Epithelial cell of esophagus (primary cell): ENCODE results near the gene GUCY2C.

Experiments
- DNase-seq: peaks from one replicate; pipeline ENCODE4 v3.0.0; 2010; ENCODE audit warnings: low read depth
- H3K4me3 ChIP-seq: 2 replicates; pipeline ENCODE4 v1.5.1; 2011; ENCODE audit warnings: mild to moderate bottlenecking, low read length, control low read depth
- TF ChIP-seq, protein P1 (sequence below): IDR thresholded peaks from 2 replicates; pipeline ENCODE4 v1.5.1; 2011; ENCODE audit warnings: low read depth, mild to moderate bottlenecking, low read length, control low read depth, inconsistent platforms; ENCODE audit not compliant: insufficient read depth; ENCODE audit errors: missing control alignments

Gene GUCY2C

DNA sequence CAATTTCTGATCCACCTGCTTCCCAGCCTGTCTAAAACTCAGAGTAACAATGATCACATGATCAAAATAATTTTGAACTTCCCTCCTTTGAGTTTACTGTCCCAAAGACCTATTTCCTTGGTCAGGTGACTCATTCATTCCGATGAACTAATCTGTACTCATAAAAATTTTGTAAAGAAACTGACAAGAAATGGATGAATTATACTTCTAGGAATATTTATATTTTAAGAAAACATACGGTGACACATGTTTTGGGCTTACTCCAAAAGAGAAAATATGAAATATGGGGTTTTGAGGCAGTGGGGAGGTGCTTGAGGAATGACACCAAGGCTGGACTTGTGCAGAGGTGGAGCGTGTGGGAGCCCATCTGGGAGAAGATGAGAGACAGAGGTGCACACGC, 42.0 kb downstream of the GUCY2C start:
- DNase-seq = no peak
- TF ChIP-seq, protein P1, sequence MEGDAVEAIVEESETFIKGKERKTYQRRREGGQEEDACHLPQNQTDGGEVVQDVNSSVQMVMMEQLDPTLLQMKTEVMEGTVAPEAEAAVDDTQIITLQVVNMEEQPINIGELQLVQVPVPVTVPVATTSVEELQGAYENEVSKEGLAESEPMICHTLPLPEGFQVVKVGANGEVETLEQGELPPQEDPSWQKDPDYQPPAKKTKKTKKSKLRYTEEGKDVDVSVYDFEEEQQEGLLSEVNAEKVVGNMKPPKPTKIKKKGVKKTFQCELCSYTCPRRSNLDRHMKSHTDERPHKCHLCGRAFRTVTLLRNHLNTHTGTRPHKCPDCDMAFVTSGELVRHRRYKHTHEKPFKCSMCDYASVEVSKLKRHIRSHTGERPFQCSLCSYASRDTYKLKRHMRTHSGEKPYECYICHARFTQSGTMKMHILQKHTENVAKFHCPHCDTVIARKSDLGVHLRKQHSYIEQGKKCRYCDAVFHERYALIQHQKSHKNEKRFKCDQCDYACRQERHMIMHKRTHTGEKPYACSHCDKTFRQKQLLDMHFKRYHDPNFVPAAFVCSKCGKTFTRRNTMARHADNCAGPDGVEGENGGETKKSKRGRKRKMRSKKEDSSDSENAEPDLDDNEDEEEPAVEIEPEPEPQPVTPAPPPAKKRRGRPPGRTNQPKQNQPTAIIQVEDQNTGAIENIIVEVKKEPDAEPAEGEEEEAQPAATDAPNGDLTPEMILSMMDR = no peak
- no peak overlapping the region for H3K4me3 ChIP-seq

- no peak overlapping the region for H3K4me3 ChIP-seq
- DNase-seq = no peak
- TF ChIP-seq, protein P1 = no peak
Observed at GRCh38 chr12:14652483-14652882, 43.9 kb downstream of the GUCY2C start.

- TF ChIP-seq, protein P1 = no peak
Observed at GRCh38 chr12:14651371-14651770, 45.0 kb downstream of the GUCY2C start.

DNA sequence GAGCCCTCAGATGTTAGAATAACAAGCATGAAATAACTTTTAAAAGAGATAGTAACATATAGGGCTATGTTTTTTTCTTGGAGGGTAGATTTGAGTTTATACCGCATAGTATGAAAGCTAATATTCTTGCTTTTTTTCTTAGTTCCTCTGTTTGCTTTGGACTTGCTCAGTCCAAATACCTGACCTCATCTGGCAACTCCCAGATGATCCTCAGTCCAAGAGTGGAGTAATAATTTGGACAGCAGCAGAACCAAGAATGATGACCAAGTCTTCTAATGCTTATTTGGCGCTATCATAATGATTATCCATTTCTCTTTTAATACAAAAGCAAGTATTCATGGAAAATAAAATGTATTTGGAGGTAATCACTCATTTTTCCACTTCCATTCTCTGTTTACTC, 45.6 kb downstream of the GUCY2C start:
- no peak overlapping the region for H3K4me3 ChIP-seq
- TF ChIP-seq, protein P1 = no peak
- DNase-seq = no peak

More at GRCh38 chr12:14651371-14651770, 45.0 kb downstream of the GUCY2C start:
- H3K4me3 ChIP-seq = no peak overlapping the region
- no peak for DNase-seq

DNA sequence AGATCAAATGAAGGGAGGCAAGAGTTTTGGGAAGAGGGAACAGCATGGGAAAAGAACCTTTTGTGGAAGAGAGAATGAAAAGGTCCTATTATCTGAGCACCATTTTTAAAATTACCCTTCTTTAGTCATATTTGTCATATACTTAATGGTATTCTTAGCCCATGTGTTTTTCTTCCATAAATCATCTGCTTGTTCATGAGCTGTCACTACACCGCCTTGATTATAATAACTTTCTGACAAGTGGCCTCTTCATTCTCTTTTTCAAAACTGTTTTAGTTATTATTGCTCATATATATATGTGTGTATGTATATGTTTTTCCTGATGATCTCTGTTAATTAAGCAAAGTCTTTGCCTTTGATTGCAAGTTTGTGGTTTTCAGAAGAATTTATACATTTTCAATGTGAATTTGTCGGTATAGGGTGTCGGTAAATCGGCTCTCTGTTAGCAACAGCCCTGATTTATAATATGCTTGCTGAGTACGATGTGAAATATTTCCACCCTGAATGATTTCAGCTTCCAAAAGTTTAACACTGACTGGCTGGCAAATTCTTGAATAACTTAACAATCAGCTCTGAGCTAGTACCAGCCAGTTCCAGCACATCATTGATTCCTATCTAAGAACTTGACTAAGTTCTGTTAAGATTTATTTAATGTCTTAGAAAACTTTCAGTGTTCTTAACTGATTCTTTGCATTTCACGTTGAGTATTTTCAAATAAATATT, 49.2 kb downstream of the GUCY2C start:
- no peak for DNase-seq
- TF ChIP-seq, protein P1 = no peak
- no peak overlapping the region for H3K4me3 ChIP-seq

DNA sequence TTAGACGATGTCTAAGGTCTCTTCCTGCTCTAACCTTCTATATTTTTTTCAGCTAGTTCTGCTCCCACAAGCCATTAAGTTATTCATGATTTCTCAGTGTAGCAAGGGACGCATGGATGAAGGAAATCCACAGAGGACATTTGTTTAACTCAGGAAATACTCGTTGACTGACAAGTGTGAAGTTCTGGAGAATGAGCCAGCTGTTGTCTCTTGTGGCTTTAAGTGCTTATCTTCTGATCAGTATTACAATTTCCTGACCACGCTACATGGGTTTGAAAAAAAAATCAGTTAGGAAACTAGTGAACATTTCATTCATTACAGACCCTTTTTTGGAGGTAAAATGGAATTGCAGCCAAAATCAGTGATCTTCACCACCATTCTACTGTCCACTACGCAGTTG, 53.1 kb downstream of the GUCY2C start:
- no peak overlapping the region for H3K4me3 ChIP-seq
- DNase-seq = no peak
- TF ChIP-seq, protein P1 = no peak

- TF ChIP-seq, protein P1 = no peak
- H3K4me3 ChIP-seq = no peak overlapping the region
- no peak for DNase-seq
Observed at GRCh38 chr12:14638066-14638465, 58.3 kb downstream of the GUCY2C start.
